HepG2 (cell line): Measurements from ENCODE around the gene TADA1. TPM values are rescaled to one million over a fixed set of nuclear protein-coding genes. Genes with fewer than 3 reads are reported as not detected.

Experiments used
- ADNP ChIP-seq: sonication (generic); formaldehyde crosslinking; IDR thresholded peaks from 2 replicates; pipeline ENCODE4 v1.4.0; 2020; ENCODE audit warnings: missing genetic modification reagents
- AKNA ChIP-seq: sonication (generic); formaldehyde crosslinking; IDR thresholded peaks from 2 replicates; pipeline ENCODE4 v1.4.0; 2020; ENCODE audit warnings: missing genetic modification reagents, borderline replicate concordance
- ATAD3A ChIP-seq: sonication (generic); formaldehyde crosslinking; IDR thresholded peaks from 2 replicates; pipeline ENCODE4 v1.4.0; 2020; ENCODE audit warnings: missing genetic modification reagents
- ETV5 ChIP-seq: IDR thresholded peaks from 2 replicates; pipeline ENCODE4 v1.6.1; 2018; ENCODE audit warnings: missing biosample characterization, missing genetic modification reagents, inconsistent platforms, borderline replicate concordance
- HOXA7 ChIP-seq: sonication (generic); formaldehyde crosslinking; IDR thresholded peaks from 2 replicates; pipeline ENCODE4 v1.8.1; 2022; ENCODE audit warnings: mild to moderate bottlenecking, missing genetic modification reagents, moderate library complexity
- PPARG ChIP-seq: conservative IDR thresholded peaks from 2 replicates; pipeline ENCODE4 v1.6.1; 2016; ENCODE audit warnings: missing biosample characterization, missing genetic modification reagents
- TIGD3 ChIP-seq: sonication (generic); formaldehyde crosslinking; IDR thresholded peaks from 2 replicates; pipeline ENCODE4 v1.5.1; 2020; ENCODE audit warnings: mild to moderate bottlenecking, missing genetic modification reagents, borderline replicate concordance
- ZBTB25 ChIP-seq: IDR thresholded peaks from 2 replicates; pipeline ENCODE4 v1.6.1; 2018; ENCODE audit warnings: missing genetic modification reagents
- ZMYM2 ChIP-seq: sonication (generic); formaldehyde crosslinking; IDR thresholded peaks from 2 replicates; pipeline ENCODE4 v1.8.0; 2022; ENCODE audit warnings: mild to moderate bottlenecking, missing genetic modification reagents
- ZNF333 ChIP-seq: sonication (generic); formaldehyde crosslinking; IDR thresholded peaks from 2 replicates; pipeline ENCODE4 v1.4.0; 2020; ENCODE audit warnings: mild to moderate bottlenecking, missing genetic modification reagents, borderline replicate concordance
- polyA plus RNA-seq, 8 experiments: library from polyadenylated mRNA; depleted of rRNA in 3 of 8; stranded (reverse) in 7 of 8; unstranded in 1 of 8; fragments of >200 nt; fragmentation: Illumina TruSeq in 4 of 8; extraction: Trizol in 4 of 8; gene quantifications; 2 replicates each; pipeline versions ENCODE4 v1.2.1 to v1.2.3, GENCODE V29; 2011 to 2016; ENCODE audit warnings: low read depth in 4 of 8, missing spikeins in 1 of 8, mixed read lengths in 1 of 8; ENCODE audit not compliant: insufficient read depth in 1 of 8
- total RNA-seq, 5 experiments: library from RNA; depleted of rRNA; stranded (reverse); fragments of >200 nt; fragmentation: Illumina TruSeq; extraction: Trizol; gene quantifications; 2 replicates each; pipeline ENCODE4 v1.2.3, GENCODE V29; 2016; ENCODE audit warnings: low read depth in 1 of 5
- TF ChIP-seq, protein P1 (sequence below): IDR thresholded peaks from 2 replicates; pipeline ENCODE4 v1.6.1; 2016; ENCODE audit warnings: low read depth, control low read depth
- TF ChIP-seq, protein P2 (sequence below): sonication (generic); formaldehyde crosslinking; IDR thresholded peaks from 2 replicates; pipeline ENCODE4 v1.4.0; 2020; ENCODE audit warnings: missing genetic modification reagents; ENCODE audit errors: not compliant biosample characterization
- TF ChIP-seq, protein P3 (sequence below): sonication (generic); formaldehyde crosslinking; IDR thresholded peaks from 2 replicates; pipeline ENCODE4 v1.8.1; 2023; ENCODE audit warnings: mild to moderate bottlenecking, missing genetic modification reagents, borderline replicate concordance

TADA1 gene
- total and polyA plus RNA-seq, 2 of the 13 experiments (the other 11 are each of a cell fraction or from before 2014, with no cell fraction given) = 28.3 to 29.1 TPM

- TF ChIP-seq HOXA7 (CRISPR knock-in tag) (no peak), ATAD3A (CRISPR knock-in tag) (no peak), ZMYM2 (CRISPR knock-in tag) (no peak), ETV5 (CRISPR knock-in tag) (peak; percentile 78), ZBTB25 (peak; percentile 78), ZNF333 (0 out of 2 replicates have a peak, but pooled peaks have one; percentile 73), TIGD3 (no peak), AKNA (CRISPR knock-in tag) (no peak), PPARG (CRISPR knock-in tag) (peak; percentile 41; the same call in 1 of the 2 replicates), ADNP (CRISPR knock-in tag) (no peak)
- TF ChIP-seq, protein P1, sequence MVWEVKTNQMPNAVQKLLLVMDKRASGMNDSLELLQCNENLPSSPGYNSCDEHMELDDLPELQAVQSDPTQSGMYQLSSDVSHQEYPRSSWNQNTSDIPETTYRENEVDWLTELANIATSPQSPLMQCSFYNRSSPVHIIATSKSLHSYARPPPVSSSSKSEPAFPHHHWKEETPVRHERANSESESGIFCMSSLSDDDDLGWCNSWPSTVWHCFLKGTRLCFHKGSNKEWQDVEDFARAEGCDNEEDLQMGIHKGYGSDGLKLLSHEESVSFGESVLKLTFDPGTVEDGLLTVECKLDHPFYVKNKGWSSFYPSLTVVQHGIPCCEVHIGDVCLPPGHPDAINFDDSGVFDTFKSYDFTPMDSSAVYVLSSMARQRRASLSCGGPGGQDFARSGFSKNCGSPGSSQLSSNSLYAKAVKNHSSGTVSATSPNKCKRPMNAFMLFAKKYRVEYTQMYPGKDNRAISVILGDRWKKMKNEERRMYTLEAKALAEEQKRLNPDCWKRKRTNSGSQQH (CRISPR knock-in tag) = peak; percentile 43
- TF ChIP-seq, protein P2, sequence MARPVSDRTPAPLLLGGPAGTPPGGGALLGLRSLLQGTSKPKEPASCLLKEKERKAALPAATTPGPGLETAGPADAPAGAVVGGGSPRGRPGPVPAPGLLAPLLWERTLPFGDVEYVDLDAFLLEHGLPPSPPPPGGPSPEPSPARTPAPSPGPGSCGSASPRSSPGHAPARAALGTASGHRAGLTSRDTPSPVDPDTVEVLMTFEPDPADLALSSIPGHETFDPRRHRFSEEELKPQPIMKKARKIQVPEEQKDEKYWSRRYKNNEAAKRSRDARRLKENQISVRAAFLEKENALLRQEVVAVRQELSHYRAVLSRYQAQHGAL (CRISPR knock-in tag) = peak; percentile 56
- TF ChIP-seq, protein P3, sequence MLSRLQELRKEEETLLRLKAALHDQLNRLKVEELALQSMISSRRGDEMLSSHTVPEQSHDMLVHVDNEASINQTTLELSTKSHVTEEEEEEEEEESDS (CRISPR knock-in tag) = no peak; the same call in 1 of the 2 replicates
Observed at GRCh38 chr1:166838766-166839599, 37.1 kb downstream of the TADA1 start, which contains the start of gene POGK (continued).
